ENCODE results near the gene ZKSCAN8.

ZKSCAN8 gene

DNA sequence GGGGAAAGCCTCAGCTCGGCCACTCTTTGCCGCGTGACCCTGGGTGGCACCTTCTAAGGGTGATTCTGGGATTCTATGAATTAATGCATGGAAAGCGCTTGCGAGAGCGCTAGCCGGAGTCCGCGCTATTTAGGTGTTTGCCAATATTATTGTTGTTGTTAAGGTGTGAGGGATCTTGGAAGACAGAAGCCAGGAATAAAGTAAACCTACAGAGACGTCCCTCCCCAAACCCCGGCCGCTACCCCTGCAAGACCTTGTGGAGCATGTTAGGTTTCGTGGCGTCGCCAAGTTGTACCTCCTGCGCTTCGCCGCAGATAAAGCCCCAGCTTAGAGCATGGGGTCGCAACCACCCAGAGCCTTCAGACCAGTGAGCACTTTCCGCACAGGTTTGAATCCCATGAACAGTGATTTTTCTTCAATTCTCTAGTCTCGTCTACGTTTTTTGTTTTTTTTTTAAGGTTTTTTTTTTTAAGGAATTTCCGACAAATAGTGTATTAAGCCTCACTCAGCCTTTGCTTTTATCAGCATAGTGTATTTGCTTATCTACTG is 66.5 kb downstream of the ZKSCAN8 start:
- peak; percentile 32 for DNase-seq
